GM21526 (cell line): ENCODE measurements around the gene THSD4.
"Not testable (repeated sequence)": the region's sequence is repeated elsewhere in the genome, so short reads cannot be mapped to it uniquely, and the experiment has no call there.

ENCODE experiments used
- ATAC-seq: cut with Tn5 transposase; IDR thresholded peaks from one replicate; pipeline ENCODE4 v1.9.1; 2021; ENCODE audit warnings: moderate library complexity; ENCODE audit not compliant: unreplicated experiment, low FRiP score

THSD4 gene

DNA sequence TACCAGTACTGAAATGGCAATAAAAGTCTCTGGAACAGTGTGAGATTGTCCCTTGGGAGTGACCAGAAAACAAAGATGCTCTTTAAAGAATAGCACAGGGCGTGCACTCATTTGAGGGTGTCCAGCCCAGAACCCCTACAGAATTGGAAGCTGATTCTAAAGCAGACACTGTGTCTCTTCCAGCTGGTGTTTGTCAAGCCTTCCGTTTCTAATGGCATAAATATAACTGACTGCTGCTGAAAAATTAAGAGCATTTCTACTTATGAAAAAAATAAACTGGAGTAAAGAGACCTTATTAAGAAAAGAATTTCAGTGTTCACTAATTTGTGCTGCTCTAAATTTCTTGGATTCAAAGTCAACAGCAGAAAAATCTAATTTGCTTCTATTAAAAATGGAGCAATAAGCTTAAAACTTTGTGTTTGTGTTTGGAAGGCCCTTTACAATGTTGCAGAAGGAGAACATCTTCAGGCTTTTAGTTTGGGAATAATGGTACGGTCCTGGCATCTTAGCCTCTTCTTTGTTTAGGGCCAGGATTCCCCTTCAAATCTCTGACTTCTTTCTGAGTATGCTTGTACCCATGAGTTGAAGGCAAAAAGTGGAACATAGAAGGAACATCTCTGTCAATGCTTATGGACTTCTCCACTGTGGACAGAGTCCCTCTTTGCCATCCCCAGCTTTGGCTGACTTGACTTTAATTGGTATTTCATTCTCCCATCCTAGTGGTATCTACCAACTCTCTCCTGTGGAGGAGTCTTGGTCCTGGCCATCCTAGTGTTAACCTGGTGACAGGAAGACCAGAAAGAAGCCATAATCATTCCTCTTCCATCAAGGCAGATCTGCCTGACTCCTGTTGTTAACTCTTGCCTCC, 65.9 kb downstream of the THSD4 start:
- no peak for ATAC-seq

DNA sequence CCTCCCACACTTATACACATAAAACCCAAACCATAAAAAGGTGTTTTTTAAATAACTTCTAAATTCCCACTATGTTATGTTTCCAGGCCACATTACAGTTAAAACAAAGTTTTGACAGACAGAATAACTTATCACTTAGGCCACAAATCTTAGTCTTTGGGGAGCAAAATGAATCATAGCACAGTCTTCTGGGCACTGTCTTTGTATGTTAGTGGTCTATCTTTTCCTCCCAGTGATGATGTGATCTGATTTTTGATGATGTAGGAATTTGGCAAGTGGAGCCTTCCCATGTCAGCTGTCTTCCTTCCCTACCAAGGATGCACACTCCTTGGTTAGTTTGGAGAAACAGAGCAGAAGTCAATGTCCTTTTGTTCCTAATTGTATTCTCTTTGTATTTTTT, 67.3 kb downstream of the THSD4 start:
- no peak for ATAC-seq

DNA sequence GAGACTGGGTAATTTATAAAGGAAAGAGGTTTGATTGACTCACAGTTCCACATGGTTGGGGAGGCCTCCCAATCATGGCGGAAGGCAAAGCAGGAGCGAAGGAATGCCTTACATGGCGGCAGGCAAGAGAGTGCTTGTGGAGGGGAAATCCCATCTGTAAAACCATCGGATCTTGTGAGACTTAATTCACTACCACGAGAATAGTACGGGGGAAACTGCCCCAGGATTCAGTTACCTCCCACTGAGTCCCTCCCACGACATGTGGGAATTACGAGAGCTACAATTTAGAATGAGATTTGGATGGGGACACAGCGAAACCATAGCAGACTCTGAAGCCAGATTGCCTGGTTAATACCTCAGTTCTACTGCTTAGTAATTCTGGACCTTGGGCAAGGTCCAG, 67.8 kb downstream of the THSD4 start:
- ATAC-seq: no peak

DNA sequence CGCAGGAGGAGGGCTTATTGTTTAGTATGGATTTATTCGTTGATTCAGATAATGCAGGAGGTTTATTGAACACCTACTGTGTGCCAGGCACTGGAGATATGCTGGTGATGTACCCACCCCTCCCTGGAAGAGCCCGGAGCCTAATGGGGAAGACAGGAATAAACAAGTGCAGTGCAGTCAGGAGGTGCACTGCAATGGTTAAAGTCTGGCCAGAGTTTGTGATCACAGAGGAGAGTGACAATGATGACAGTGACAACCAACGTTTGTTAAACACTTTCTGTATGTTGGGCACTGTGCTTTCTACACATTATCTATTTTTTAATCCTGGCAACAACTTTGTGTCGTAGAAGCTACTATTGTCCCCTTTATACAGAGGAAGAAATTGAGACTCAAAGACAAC, 70.4 kb downstream of the THSD4 start:
- no peak for ATAC-seq

DNA sequence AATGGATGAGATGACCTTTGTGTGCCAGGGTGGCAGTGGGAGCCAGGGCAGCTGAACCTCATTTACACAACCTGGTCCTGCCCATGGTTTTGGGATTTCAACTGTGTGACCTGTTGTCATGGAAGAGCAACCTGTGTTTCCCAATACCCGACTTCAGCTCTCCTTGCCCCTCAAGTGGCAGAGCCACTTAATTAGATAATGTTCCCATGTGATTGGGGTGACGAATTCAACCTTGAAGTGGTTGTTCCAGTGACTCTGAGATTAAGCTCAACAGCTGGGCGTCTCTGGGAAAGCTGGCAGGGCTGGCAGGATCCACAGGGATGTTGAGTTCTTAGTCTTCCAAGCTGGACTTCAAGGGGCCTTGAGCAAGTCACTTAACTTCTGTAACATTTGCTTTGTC, 71.0 kb downstream of the THSD4 start:
- no peak for ATAC-seq

DNA sequence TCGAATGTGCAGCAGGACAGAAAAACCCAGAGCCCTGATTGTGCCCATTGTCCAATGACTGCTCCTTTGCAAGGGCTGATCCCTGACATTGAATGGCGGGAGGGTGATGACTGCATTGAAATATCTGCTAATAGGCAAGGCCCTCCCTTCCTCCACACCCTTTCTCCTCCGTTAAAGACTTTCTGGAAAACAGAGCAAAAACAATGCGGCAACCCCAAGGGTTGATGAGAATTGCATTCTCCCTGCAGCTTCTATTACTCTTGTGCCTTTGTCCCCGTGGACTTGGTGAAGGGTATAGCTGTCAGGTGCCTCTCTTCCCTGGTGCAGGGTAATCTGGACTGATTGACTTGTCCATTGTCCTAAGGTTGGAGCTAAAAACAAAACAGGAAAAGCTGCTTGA, 71.8 kb downstream of the THSD4 start:
- ATAC-seq: no peak

DNA sequence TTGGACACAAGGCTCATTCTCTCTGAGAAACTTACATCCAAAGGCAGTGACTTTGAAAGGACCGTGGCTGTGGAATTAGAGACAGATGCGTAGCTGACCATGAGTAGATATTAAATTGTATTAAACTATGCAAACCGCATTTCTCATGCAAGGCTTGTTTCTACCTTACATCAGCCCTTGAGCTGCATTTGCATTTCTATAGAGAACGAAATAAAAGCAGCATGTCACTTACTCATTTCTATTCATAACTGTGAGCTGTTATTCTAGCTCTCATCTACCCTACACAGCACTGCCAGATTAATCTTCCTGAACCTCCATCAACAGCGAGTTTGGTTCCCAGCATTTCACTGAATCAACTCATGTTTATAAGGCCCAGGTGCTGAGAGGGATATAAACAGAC, 72.3 kb downstream of the THSD4 start:
- ATAC-seq: no peak

DNA sequence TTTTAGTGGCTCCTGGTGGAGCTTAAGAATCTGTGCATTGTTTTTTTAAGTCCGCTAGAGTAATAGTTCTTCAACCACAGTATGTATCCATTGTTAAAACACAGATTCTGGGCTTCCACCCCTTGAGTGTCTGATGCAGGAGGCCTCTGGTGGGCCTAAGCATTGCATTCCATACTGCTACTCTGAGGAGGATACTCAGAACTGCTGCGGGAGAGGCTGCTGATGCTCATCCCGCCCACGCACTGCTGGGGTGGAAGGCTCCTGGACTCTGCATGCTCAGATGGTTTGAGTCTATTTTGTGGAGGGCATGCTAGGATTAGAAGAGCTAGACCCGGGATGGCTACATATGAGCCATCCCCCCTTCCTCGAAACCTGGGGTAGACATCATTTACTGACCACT, 74.4 kb downstream of the THSD4 start:
- no peak for ATAC-seq

DNA sequence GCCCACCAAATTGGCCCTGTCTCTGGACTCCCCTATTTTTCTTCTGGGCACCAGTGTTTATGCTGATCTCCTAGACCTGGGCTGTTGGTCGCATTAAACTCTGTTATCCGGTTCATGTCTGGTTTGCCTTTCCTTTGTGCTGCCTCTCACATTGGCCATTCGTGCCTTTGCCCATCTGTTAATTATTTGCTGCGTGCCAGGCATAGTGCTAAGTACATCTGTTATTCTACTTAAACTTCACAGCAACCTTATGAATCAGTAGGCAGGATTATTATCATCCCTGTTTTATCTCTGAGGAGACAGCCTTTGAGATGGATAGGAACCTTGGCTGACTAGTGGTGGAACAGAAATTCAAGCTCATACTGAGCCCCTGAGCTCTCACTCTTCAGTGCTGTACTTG, 76.0 kb downstream of the THSD4 start:
- ATAC-seq: no peak

DNA sequence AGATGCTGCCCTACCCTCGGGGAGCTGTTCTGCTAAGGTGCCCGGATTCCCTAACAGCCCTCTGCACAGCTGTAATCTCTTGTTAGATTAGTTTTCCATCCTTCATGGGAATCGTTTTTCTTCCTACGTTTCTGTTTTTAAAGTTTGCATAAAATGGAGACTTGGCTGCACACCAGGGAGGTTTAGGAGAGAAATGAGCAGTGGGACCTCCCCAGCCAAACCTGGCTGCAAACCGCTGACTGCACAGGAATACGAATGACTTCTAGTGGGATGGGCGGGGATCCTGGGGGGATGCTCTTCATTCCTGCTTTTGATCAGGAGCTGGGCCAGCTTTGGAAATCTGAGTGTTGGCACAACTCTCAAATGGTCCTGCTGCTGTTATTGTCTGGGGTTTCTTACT, 77.5 kb downstream of the THSD4 start:
- ATAC-seq: no peak

DNA sequence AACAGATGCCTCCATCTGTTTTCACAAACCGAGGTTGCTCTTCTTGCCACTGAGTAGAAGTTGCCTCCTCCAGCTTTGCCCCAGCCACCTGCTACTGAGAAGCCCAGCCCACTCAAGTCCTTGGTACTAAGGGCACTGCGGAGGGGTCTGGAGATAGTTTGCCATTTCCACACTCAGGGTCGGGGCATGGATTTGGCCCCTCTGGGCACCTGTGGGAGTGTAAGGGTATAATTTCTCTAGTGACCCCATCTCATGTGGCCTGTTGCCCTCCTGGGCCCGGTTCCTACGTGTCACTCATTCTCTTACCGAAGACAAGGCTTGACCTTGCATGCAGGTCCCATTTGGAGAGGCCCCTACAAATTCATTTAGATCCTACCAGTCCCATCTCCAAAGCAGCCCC, 79.0 kb downstream of the THSD4 start:
- ATAC-seq: no peak

DNA sequence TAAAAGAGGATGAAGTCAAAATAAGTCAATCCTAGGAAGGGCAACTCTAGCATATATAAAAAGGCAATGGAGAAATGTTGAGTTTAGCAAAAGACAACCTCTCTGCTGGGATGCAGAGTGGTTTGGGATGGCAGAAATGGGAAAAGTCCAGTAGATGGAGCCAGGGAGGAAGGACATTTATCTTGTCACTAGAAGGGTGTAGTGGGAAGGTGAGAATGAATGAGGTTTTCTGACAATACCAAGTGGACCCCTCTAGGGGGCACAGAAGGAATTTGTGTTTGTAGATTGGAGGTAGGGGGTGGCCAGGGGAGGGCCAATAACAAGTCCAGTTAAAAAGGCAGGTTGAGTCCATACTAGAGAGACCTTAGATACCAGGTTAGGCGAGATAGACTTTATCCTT, 80.0 kb downstream of the THSD4 start:
- no peak for ATAC-seq

DNA sequence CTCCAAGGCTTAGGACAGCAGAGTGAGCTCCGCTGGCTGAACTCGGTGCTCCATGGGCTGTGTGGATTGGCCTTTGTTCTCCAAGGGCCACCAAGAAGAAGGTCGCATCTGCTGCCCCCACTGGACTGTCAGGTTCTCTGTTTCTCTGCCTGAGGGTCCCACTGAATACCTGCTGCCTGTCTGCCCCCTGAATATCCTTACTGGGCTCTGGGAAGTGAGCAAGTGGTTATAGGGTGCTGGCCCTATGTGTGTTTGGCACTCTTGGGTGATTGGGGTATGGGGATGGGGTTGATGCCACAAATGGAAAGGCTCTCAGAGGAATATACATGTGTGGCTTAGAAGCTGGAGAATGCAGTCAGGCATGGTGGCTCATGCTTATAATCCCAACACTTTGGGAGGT, 82.3 kb downstream of the THSD4 start:
- no peak for ATAC-seq

DNA sequence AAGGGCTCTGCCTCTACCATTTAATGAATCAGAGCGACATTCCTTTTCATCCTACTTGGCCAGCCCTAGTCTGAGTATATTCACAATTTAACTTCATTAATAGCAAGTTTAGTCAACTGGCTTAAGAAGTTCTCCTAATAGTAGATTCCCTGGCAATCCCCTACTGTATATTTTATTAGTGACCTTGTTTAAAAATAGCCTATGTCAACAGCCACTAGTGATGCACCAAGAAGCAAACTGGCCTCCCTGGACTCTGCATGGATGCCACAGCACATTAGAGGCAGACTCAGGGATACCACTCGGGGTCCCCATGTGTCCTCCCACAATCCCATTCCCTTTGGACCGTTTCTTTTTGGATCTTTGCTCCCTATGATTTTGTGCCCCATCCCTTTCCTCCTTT, 83.6 kb downstream of the THSD4 start:
- ATAC-seq: no peak

DNA sequence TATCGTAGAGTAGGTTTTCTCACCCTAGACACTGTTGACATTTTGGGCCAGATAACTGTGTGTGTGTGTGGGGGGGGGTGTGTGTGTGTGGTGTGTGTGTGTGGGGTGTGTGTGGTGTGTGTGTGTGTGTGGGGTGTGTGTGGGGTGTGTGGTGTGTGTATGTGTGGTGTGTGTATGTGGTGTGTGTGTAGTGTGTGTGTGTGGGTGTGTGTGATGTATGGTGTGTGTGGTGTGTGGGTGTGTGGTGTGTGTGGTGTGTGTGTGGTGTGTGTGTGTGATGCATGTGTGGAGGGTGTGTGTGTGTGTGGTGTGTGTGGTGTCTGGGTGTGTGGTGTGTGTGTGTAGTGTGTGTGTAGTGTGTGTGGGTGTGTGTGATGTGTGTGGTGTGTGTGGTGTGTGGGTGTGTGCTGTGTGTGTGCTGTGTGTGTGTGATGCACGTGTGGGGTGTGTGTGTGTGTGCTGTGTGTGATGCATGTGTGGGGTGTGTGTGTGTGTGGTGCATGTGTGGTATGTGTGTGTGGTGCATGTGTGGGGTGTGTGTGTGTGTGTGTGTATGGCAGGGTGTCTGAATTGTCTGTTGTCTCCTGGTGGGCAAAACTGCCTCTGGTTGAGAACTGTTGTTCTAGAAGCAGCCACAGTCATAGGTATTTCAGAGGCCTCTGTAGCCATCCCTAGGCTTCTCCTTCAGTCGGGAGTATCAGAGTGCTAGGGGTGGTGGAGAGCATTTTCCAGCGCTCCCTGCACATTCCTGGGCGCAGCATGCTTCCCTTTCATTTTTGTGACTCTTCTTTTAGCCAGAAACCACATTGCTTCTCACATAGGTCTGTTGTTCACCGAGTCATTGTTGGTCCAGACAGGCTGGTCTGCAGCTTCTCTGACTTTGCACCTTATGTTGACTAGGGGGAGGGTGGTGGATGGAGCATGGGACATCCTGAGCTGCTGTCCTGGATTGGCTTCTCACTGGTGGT, 84.4 kb downstream of the THSD4 start:
- no peak for ATAC-seq

DNA sequence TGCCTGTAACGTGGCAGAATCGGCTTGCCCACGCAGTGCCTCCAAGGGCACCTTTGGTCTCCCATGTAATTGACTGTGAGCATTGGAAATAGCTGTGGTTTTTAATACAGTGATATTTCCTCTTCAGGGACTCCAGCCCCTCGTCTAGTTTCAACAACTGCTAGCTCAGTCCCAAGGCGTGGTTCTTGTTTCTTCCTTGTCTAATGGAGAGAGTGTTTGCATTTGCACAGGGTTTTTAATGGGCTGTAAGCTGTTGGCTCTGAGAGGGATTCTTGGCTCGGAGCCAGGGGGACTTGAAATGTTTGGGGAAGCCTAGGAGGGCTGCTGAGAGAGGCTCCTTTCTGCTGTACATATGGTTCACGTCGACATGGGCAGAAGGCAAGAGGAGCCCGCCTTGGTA, 86.2 kb downstream of the THSD4 start:
- no peak for ATAC-seq

DNA sequence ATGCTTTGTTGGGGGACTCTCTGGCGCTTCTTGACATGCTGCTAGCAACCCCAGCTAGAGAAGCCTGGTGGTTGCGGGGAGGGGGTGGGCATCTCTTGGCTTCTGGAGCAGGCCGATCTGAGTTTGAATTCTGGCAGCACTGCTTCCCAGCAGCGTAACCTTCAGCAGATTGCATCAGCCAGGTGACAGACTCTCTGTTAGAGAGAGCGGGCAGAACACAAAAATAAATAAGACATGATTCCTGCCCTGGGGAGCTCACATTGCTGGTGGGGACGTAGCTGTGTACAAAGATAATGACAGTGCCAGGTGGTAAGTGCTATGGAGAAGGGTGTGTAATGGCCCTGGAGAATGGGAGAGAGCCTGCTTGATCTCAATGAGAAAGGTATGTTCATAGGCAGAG, 87.4 kb downstream of the THSD4 start:
- no peak for ATAC-seq

DNA sequence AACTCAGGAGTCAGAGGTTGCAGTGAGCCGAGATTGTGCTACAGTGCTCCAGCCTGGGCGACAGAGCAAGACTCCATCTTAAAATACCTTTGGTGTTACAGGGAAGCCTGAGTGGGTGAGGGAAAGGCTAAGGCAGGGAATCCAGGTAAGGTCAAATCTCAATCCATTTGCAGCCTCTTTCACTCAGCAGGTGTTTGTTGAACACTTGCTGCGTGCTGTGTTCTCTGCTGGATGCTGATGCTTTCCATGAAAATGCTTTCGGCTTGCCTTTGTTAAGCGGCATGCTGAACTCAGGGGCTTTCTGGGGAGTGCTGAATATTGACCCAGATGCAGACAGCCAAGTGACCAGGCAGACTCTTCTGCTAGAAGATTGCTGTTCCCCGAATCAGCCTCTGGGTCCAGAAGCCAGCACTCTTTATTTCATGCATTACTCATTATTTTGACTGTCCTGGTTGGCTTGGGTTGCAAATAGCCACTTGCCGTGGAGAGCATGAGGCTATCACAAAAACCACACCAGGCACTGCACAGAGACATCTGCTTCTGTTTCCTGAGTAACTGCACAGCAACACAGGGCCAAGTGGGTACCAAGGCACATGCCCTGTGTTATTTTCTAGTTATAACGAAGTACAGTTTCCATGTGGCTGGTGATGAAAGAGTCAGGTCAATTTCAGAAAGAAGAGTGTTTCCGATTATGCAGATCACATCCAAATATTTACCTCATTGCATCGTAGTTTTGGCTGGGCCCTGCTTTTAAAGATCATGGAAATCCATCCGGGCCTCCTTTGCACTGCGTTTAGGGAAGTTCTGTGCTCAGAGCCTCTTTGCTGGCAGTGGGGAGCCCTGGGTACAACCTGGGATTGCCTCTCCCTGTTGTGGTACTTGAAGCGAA, 88.6 kb downstream of the THSD4 start:
- no peak for ATAC-seq

DNA sequence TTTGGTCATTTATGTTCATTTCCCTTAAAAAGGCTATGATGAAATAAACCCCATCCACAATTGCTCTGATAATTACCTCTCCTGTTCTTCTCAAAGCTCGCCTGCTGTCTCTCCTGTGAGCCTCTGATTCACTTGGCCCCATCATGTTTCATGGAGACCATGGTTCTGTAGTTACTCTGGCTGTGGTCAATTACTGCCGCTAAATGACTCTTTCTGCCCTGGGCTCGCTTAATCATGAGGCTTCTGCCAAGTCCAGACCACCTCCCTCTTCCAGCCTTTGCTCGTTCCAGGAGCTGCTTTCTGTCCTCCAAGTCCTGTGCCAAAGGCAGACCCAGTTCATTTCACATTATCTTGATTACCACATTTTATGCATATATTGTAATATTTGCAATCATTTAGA, 91.9 kb downstream of the THSD4 start:
- no peak for ATAC-seq

DNA sequence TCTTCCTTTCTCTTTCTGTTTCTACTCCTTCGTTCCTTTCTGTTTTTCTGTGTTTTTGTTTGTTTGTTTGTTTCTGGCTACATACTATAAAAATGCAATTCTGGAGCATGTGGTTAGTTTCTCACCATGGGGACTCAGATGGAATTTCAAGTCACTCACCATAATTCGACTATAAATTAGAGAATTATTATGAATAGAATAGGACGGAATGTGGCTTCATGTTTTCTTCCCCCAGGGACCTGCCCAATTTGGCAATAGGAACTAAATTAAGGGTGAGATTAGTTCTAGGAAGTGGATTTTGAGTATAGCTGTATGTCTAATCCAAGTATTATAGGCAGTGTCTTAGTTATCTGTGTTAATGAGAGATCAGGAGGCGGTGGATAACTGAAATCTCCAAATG, 96.9 kb downstream of the THSD4 start:
- ATAC-seq: no peak

DNA sequence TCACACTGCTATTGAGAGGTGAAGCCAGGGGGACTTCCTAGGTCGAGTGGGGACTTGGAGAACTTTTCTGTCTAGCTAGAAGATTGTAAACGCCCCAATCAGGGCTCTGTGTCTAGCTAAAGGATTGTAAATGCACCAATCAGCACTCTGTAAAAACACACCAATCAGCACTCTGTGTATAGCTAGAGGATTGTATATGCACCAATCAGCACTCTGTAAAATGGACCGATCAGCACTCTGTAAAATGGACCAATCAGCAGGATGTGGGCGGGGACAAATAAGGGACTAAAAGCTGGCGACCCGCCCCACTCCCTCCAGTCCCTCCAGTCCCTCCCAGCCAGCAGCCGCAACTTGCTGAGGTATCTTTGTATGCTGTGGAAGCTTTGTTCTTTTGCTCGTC, 98.7 kb downstream of the THSD4 start:
- not testable (repeated sequence) for ATAC-seq
